GM18519 (cell line): ENCODE results near the gene INSRR.

Source experiments
- ATAC-seq: cut with Tn5 transposase; IDR thresholded peaks from one replicate; pipeline ENCODE4 v1.9.1; 2021; ENCODE audit warnings: mild to moderate bottlenecking, moderate library complexity; ENCODE audit not compliant: unreplicated experiment, low FRiP score

Gene INSRR

GRCh38 chr1:156894711-156895454 lies 36.0 kb upstream of the INSRR start:
- ATAC-seq: no peak

GRCh38 chr1:156894001-156894400 lies 35.1 kb upstream of the INSRR start:
- ATAC-seq: no peak

DNA sequence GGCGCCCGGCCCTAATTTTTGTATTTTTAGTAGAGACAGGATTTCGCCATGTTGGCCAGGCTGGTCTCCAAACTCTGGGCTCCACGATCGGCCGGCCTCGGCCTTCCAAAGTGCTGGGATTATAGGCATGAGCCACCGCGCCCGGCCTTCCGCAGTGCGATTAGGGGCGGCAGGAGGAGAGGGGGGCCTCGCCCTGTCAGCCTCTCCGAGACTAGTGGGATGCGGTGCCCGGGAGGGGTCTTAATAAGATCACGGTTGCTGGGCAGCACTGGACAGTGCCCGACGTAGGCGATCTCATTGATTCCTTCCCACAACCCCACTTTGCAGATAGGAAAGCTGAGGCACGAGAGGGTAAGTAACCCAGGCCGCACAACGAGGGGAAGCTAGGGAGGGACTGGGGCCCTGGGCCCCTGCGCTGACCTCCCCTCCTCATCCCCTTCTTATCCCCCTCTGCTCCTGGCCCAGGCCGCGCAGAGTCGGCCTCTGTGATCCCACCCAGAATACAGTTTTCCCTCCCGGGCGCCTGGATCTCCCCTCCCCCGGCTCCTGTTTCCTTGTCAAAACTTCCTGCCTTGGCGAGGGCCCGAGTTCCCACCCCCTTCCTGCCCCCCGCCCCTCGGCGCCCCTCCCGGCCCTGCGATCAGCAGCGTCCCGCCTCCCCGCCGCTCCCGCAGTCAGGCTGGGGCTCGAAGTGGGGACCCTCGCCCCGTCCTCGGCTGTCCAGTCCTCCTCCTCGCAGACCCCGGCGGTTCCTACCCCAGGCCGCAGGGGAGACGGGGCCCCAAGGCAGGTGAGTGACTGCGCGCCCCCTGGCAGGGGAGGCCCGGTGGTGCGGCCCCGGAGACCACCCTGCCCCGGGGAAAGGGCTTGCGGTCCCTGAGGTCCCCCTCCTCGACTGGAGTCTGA lies 34.4 kb upstream of the INSRR start, which contains the start of gene PEAR1:
TSS of gene PEAR1 (plus strand) at position 671 of the 906 bp plus-strand sequence. CDS start 10,209 bp downstream, outside the sequence.
- no peak for ATAC-seq

GRCh38 chr1:156892190-156893047 lies 33.5 kb upstream of the INSRR start:
- no peak for ATAC-seq

DNA sequence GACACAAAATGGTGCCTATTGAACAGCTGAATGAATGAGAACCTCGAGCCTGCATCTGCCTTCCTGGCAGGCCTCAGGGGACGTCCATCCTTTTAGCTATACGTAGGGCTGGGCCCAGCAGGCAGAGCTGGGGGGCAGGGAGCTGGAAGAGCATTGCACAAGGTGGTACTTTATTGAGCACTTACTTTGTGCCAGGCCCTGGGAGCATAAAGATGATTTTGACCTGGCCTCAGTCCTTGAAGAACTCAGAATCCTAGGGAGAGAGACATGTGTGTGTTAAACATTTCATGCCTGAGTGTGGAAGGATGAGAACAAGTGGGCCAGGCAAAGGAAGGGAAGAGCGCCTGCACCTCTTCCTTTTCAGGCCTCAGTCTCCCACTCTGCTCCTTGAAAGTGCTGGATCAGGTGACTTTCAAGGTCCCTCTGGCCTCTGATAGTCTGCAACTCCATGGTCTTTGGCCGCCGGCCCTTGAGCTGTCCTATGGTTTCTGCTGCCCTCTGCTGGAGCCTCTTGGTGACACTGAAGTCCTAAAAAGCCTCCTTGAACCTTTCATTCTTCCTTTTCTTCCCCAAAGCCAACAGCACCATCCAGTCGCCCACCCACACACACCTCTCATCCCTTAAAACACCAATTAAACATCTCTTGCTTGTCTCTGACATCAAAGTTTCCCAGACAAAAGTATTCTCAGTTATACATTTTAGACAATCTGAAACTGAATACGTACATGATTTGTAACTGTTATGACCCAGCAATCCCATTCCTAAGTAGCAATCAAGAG lies 31.1 kb upstream of the INSRR start:
- ATAC-seq: no peak

DNA sequence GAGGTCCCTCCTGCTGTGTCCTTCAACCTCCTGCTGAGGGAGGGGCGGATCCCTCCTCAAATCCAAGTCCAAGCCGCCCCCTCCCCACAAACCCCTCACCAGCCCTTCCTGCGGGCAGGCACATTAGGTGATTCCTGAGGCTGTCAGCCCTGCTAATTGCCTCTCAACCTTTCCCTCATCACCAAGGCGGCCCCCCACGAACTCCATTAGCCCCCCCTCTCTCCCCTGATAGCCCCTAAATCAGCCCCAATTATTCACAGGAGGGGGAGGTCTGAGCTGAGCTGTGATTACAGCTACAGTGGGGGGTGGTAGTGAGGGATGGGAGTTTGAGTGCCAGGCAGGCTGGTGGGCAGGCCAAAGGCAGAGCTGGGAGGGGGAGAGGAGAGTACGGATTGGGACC lies 28.8 kb upstream of the INSRR start:
- no peak for ATAC-seq

DNA sequence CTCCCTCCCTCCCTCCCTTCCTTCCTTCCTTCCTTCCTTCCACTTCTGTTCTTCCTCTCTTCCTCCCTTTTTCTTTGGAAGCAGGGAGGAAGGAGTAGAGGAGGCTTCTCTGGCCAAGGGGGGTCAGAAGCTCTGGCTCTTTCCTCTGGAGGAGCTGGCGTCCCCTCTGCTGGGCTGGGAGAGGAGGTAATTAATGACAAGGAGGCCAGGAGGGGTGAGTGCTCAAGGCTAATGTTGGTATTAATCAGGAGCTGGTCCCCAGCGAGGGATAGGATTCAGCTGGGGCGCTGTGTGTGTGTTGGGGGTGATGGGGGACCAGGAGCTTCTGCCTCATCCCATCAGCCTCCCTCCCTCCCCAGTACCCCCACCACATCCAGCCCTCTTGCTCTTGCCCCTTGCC lies 28.4 kb upstream of the INSRR start:
- no peak for ATAC-seq

DNA sequence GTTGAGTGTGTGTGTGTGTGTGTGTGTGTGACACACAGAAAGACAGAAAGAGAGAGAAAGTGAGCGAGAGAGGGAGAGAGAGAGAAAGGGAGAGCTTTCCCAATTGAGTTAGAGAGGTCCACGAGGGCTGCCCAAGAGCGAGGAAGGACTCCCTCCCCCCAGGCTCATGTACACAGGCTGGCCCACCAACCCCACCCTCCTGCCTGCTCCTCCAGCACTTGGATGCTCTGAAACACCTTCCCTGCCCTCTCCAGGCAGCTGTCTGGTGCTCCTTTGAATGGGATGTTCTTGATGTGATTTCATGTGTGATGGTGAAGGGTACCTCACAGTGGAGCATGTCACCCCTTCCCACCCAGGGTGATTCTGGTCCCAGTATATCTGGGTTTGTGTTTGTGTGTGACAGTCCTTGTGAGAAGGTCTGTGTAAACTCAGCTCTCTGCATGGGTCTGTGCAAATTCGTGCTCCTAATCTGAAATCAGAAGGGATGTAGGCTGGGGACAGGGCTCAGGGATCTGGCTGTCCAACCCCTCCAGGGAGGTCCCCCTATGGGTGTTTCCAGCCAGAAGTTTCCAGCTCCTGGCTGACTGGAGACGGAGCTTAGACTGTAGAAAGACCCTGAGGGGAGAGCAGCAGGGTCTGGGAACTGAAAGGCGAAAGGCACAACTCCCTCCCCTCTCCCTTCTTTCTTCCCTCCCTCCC lies 27.8 kb upstream of the INSRR start:
- ATAC-seq: no peak

GRCh38 chr1:156885880-156886355 lies 27.0 kb upstream of the INSRR start:
- no peak for ATAC-seq

DNA sequence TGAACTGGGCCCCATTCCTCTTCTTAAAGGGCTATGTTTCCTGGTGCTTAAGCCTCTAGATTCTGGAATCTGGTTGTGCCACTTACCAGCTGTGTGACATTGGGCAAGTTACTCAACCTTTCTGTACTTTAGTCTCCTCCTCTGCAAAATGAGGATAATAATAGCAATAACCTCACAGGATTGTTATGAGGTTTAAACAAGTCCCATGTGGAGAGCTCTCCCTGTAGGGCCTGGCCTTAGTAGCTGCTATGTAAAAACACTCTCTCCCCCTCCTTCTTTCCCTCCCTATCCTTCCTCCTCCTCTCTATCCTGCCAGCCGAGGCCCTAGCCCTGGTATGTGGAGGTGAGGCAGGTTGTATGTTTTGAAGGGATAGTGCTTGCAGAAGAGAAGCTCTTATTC lies 26.4 kb upstream of the INSRR start:
- no peak for ATAC-seq

DNA sequence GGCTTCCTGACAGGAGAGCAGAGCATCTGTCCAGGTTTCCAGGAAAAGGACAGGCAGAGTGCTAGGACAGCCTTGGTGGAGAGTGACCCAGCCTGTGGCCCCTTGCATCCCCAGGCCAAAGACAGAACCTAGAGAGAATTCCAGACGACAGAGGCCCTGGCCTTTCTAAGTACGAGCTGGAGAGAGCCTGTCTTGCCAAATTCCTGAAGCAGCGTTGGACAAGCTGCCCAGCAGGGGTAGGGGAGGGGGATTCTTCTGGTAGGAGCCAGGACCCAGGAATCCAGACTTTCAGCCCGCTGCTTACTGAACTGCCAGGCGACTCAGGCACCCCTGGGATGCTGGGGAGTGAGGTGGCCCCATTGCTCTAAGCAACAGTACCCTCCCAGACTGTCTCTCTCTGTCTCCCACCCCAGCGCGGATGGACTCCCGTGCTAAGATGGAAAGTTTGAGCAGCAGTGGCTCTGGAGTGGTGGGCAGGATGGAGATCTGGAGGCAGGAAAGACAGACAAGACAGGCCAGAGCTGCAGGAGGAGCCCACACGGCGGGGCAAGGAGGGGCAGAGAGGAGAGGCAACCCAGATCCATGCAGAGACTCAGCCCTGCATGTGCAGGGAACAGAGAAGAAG lies 25.8 kb upstream of the INSRR start:
- no peak for ATAC-seq

DNA sequence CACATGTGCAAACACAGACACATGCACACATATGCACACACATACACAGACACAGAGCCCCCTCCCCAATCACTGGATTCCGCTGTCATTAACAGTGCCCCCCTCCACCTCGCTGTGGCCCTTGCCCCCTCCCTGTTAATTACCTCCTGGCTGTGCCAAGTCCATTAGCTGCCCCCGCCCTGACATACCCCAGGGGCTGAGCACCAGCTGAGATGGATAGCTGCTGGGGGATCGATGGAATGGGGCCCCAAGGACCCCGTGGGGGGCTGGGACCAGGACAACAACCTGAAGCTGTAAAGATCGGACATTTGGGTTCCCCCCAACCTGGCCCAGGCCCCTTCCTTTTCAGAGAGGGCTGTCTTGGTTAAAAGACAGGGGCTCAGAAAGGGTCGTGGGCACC lies 25.0 kb upstream of the INSRR start:
- ATAC-seq: no peak

GRCh38 chr1:156882543-156882942 lies 23.6 kb upstream of the INSRR start:
- no peak for ATAC-seq

GRCh38 chr1:156881663-156882062 lies 22.7 kb upstream of the INSRR start:
- no peak for ATAC-seq

DNA sequence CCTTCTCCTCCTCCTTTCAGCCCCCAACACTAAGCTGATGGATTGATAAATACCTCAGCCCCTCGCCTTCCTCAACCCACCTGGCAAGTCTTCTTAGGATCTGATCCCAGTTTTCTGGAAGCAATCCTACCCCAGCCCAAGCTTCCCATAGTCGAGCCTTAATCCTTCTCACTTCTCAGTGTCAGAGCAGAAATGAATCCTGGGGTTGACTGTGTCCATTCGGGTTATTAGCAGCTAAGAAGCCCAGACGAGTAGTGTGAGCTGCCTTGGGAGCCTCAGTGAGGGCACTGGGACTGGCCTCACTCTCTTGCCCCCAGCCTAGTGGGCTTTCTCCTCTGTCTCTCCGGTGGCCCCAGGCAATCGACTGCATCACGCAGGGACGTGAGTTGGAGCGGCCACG lies 22.2 kb upstream of the INSRR start:
- no peak for ATAC-seq

- no peak for ATAC-seq
Measured at GRCh38 chr1:156880473-156880872, 21.6 kb upstream of the INSRR start.

- ATAC-seq: no peak
Measured at GRCh38 chr1:156879876-156880275, 21.0 kb upstream of the INSRR start.

DNA sequence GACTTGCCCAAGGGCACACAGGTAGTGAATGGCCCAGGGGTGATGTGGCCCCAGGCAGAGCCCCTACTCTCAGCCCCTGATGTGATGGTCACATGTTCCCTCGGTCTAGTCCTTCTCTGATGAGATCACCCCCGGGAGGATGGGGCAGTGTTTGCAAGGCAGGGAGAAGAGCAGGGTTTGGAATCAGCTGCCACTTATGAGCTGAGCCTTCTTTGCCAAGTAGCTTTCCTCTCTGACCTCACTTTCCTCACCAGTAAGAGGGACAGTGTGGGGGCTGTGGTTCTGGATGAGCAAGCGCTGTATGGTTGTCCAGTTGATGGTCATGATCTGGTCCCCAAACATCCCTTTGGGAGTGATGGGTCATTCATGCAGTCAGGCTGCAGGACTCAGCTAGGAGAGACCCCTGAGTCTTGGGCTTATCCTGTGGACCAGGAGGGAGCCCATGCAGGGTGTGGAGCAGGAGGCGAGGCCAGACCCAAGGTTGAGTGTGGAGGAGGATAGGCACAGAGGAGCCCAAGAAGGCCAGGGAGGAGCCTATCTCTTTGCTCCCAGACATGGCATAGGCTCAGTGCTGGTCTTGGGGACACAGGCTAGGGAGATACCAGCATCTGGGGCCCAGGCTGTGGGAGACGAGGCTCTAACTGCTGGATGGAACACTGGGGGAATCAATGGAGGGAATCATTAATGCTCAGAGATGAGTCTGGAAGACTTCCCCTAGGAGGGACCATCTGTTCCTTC lies 18.7 kb upstream of the INSRR start:
- ATAC-seq: no peak
